HepG2 (cell line): ENCODE data around the gene S1PR5. TPM values are rescaled to one million over a fixed set of nuclear protein-coding genes. Genes with fewer than 3 reads are reported as not detected.

Experiments used
- ATAC-seq: fragments of 200-7000 bp; cut with Tn5 transposase; 3 replicates; pipeline ENCODE4 v1.9.1; 2020; ENCODE audit warnings: mild to moderate bottlenecking, moderate library complexity
- BruUV-seq: library from RNA; stranded (reverse); fragments of 400-500 nt; replicated peaks from 2 replicates; lab custom pipeline; 2021; lab: Mats Ljungman, UMichigan
- CTCF ChIA-PET: fragments of 300-600 bp; formaldehyde crosslinking; extraction: SDS; loops from one replicate; lab custom pipeline; 2021; ENCODE audit warnings: low total read pairs, inconsistent platforms, low intra/inter-chr PET ratio; lab: Yijun Ruan, JAX
- POLR2A ChIA-PET: fragments of 350-600 bp; sonication (Branson Sonifier 250); formaldehyde crosslinking; loops from one replicate; lab custom pipeline; 2020; ENCODE audit warnings: antibody characterized with exemption, inconsistent platforms; lab: Yijun Ruan, JAX
- DNase-seq: peaks from one replicate; pipeline ENCODE4 v3.0.0-alpha.2; 2015; ENCODE audit warnings: low spot score
- FAIRE-seq: peaks from 3 replicates; lab custom pipeline; 2011; peaks lifted over from hg19 to GRCh38; lab: Jason Lieb, UNC
- H2AFZ ChIP-seq: one replicate; pipeline ENCODE4 v1.6.1; 2011; ENCODE audit warnings: low read length, inconsistent platforms
- H3K27ac ChIP-seq: fragments of 300-600 bp; 3 replicates; pipeline ENCODE4 v1.8.0; 2011; ENCODE audit warnings: mixed run types, mild to moderate bottlenecking, mixed read lengths, low read length, inconsistent platforms; ENCODE audit not compliant: insufficient read depth; ENCODE audit errors: extremely low read length
- H3K27me3 ChIP-seq, 2 experiments: fragments of 200-600 bp in 1 of 2; 2 replicates in 1 of 2; 3 replicates in 1 of 2; pipeline versions ENCODE4 v1.6.0 to v1.8.0; 2011; ENCODE audit warnings: low read length in 2 of 2, mild to moderate bottlenecking in 2 of 2, moderate library complexity in 2 of 2, inconsistent platforms in 1 of 2; ENCODE audit not compliant: insufficient read depth in 2 of 2, control insufficient read depth in 1 of 2
- H3K36me3 ChIP-seq, 2 experiments: fragments of 200-600 bp in 1 of 2; replicated peaks in 1 of 2; 2 replicates in 1 of 2; 3 replicates in 1 of 2; pipeline versions ENCODE4 v1.5.1 to v1.8.0; 2011; ENCODE audit warnings: low read length in 2 of 2, inconsistent platforms in 1 of 2; ENCODE audit not compliant: insufficient read depth in 2 of 2, control insufficient read depth in 1 of 2
- H3K4me1 ChIP-seq: 2 replicates; pipeline ENCODE4 v1.5.1; 2012; ENCODE audit warnings: low read length, inconsistent platforms; ENCODE audit not compliant: insufficient read depth
- H3K4me2 ChIP-seq: 2 replicates; pipeline ENCODE4 v1.6.0; 2011; ENCODE audit warnings: low read depth, low read length, inconsistent platforms
- H3K4me3 ChIP-seq, 3 experiments: fragments of 200-600 bp in 1 of 3; sonication (generic), shearing (Covaris generic) in 1 of 3; replicated peaks in 1 of 3; 2 replicates each; pipeline ENCODE4 v1.5.1; 2011 to 2016; ENCODE audit warnings: low read length in 3 of 3, inconsistent platforms in 2 of 3, low read depth in 2 of 3, mild to moderate bottlenecking in 2 of 3, control low read depth in 1 of 3, mixed read lengths in 1 of 3; ENCODE audit not compliant: insufficient read depth in 1 of 3
- H3K79me2 ChIP-seq: one replicate; pipeline ENCODE4 v1.6.1; 2011; ENCODE audit warnings: low read length, inconsistent platforms; ENCODE audit not compliant: insufficient read depth
- H3K9ac ChIP-seq: 2 replicates; pipeline ENCODE4 v1.6.0; 2011; ENCODE audit warnings: mild to moderate bottlenecking, low read depth, low read length, inconsistent platforms; ENCODE audit not compliant: insufficient read depth
- H3K9me3 ChIP-seq: 2 replicates; pipeline ENCODE4 v1.5.1; 2012; ENCODE audit warnings: mild to moderate bottlenecking, low read length
- H4K20me1 ChIP-seq: 2 replicates; pipeline ENCODE4 v1.6.0; 2011; ENCODE audit warnings: inconsistent platforms, mild to moderate bottlenecking, low read length, moderate library complexity; ENCODE audit not compliant: insufficient read depth
- AGO2 ChIP-seq: fragments of 200-400 bp; formaldehyde crosslinking; optimal IDR thresholded peaks from 2 replicates; pipeline ENCODE3; 2017; ENCODE audit warnings: mild to moderate bottlenecking, low read depth, low read length, moderate library complexity
- ATF7 ChIP-seq, 2 experiments: fragments of 450-650 bp in 1 of 2; sonication (generic) in 1 of 2; formaldehyde crosslinking in 1 of 2; IDR thresholded peaks; 2 replicates each; pipeline versions ENCODE4 v1.4.0 to v1.6.1; 2016 to 2020; ENCODE audit warnings: antibody characterized with exemption in 1 of 2, mild to moderate bottlenecking in 1 of 2, missing genetic modification reagents in 1 of 2
- EEA1 ChIP-seq: sonication (generic); formaldehyde crosslinking; IDR thresholded peaks from 2 replicates; pipeline ENCODE4 v1.5.1; 2020; ENCODE audit warnings: mild to moderate bottlenecking, missing genetic modification reagents, borderline replicate concordance
- MATR3 ChIP-seq: sonication (generic); formaldehyde crosslinking; IDR thresholded peaks from 2 replicates; pipeline ENCODE4 v1.4.0; 2020; ENCODE audit warnings: missing genetic modification reagents
- MED1 ChIP-seq: sonication (generic); formaldehyde crosslinking; IDR thresholded peaks from 2 replicates; pipeline ENCODE4 v1.4.0; 2020; ENCODE audit warnings: missing genetic modification reagents
- RFX3 ChIP-seq: IDR thresholded peaks from 2 replicates; pipeline ENCODE4 v1.6.1; 2016; ENCODE audit warnings: missing biosample characterization, missing genetic modification reagents
- ZC3H13 ChIP-seq: sonication (generic); formaldehyde crosslinking; IDR thresholded peaks from 2 replicates; pipeline ENCODE4 v1.8.1; 2023; ENCODE audit warnings: mild to moderate bottlenecking, missing genetic modification reagents, moderate library complexity
- ZMYM2 ChIP-seq: sonication (generic); formaldehyde crosslinking; IDR thresholded peaks from 2 replicates; pipeline ENCODE4 v1.8.0; 2022; ENCODE audit warnings: mild to moderate bottlenecking, missing genetic modification reagents
- ZMYM3 ChIP-seq: sonication (generic); formaldehyde crosslinking; IDR thresholded peaks from 2 replicates; pipeline ENCODE4 v1.5.1; 2020; ENCODE audit warnings: mild to moderate bottlenecking, missing genetic modification reagents
- ZNF10 ChIP-seq: sonication (generic); formaldehyde crosslinking; IDR thresholded peaks from 2 replicates; pipeline ENCODE4 v1.4.0; 2020; ENCODE audit warnings: mild to moderate bottlenecking, low read depth, missing genetic modification reagents, borderline replicate concordance
- ZNF263 ChIP-seq: sonication (generic); formaldehyde crosslinking; IDR thresholded peaks from 2 replicates; pipeline ENCODE4 v1.4.0; 2020; ENCODE audit warnings: missing genetic modification reagents
- ZNF296 ChIP-seq: sonication (generic); formaldehyde crosslinking; conservative IDR thresholded peaks from 2 replicates; pipeline ENCODE4 v1.5.0; 2020; ENCODE audit warnings: mild to moderate bottlenecking, missing genetic modification reagents
- ZNF615 ChIP-seq: sonication (generic); formaldehyde crosslinking; IDR thresholded peaks from 2 replicates; pipeline ENCODE4 v1.5.0; 2020; ENCODE audit warnings: mild to moderate bottlenecking, missing genetic modification reagents, borderline replicate concordance
- ZNF629 ChIP-seq: sonication (generic); formaldehyde crosslinking; conservative IDR thresholded peaks from 2 replicates; pipeline ENCODE4 v1.5.0; 2020; ENCODE audit warnings: missing genetic modification reagents
- WGBS: methylation state at CpG from one replicate; pipeline ENCODE4 v1.1.6; 2017; ENCODE audit warnings: low lambda C conversion rate; 5-methylcytosine and 5-hydroxymethylcytosine counted together
- in situ Hi-C: cut with HindIII; loops from 2 replicates; pipeline ENCODE4 v1.10.0; 2017; ENCODE audit warnings: low pct_unique_long_range_greater_than_20kb; ENCODE audit not compliant: extremely low pct_ligation_motif_present
- intact Hi-C: fragments of 100-400 bp; cut with micrococcal nuclease; formaldehyde crosslinking; loops from one replicate; pipeline ENCODE4 v1.10.0; 2022; ENCODE audit not compliant: unreplicated experiment
- polyA plus RNA-seq, 8 experiments: library from polyadenylated mRNA; depleted of rRNA in 3 of 8; stranded (reverse) in 7 of 8; unstranded in 1 of 8; fragments of >200 nt; fragmentation: Illumina TruSeq in 4 of 8; extraction: Trizol in 4 of 8; gene quantifications; 2 replicates each; pipeline versions ENCODE4 v1.2.1 to v1.2.3, GENCODE V29; 2011 to 2016; ENCODE audit warnings: low read depth in 4 of 8, missing spikeins in 1 of 8, mixed read lengths in 1 of 8; ENCODE audit not compliant: insufficient read depth in 1 of 8
- total RNA-seq, 5 experiments: library from RNA; depleted of rRNA; stranded (reverse); fragments of >200 nt; fragmentation: Illumina TruSeq; extraction: Trizol; gene quantifications; 2 replicates each; pipeline ENCODE4 v1.2.3, GENCODE V29; 2016; ENCODE audit warnings: low read depth in 1 of 5
- TF ChIP-seq, protein P1 (sequence below): IDR thresholded peaks from 2 replicates; pipeline ENCODE4 v1.6.1; 2012; ENCODE audit warnings: inconsistent platforms
- TF ChIP-seq, protein P2 (sequence below): IDR thresholded peaks from 2 replicates; pipeline ENCODE4 v1.6.1; 2016; ENCODE audit warnings: low read depth, missing genetic modification reagents, missing compliant biosample characterization
- TF ChIP-seq, protein P3 (sequence below): sonication (generic); formaldehyde crosslinking; IDR thresholded peaks from 2 replicates; pipeline ENCODE4 v1.5.0; 2020; ENCODE audit warnings: mild to moderate bottlenecking, missing genetic modification reagents

The S1PR5 gene
- total and polyA plus RNA-seq, 2 of the 13 experiments (the other 11 are each of a cell fraction or from before 2014, with no cell fraction given), result 0.04 TPM; not detected in 1

DNA sequence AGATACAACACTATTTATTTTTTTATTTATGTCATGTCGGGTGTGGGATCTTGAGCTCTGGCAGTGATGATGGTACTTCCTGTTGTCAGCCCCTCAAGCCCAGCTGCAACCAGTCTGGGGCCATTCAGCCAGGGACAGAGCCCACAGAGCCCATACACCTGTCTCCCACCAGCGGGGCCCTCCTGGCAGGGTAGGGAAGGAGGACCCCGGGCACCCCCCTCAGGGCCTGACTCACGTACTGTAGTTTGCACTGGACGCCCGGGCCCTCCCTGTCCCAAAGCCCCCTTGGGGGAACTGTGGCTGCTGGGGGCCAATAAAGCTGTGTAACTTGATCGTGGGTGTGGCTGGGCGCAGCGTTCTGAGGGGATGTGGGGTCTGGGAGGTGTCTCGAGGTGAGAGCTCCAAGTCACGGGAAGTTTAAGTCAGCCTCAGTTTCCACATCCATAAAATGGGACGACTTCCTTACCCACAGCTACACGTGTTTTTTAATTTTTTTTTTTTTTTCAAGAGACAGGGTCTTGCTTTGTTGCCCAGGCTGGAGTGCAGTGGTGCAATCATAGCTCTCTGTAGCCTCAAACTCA lies 35.9 kb upstream of the S1PR5 start:
- Histone ChIP-seq H4K20me1 (no peaks in the 10 kb centered on the region), H3K27ac (no peak overlapping the region), H3K79me2 (no peaks in the 10 kb centered on the region), H3K9me3 (no peaks in the 10 kb centered on the region), H3K4me2 (no peak overlapping the region), H3K9ac (no peak overlapping the region), H3K4me3 (no peak overlapping the region), H3K27me3 (no peaks in the 10 kb centered on the region), H3K36me3 (peaks cover 15 to 71% of the 10 kb centered on the region in 2 experiments), H3K4me1 (no peaks in the 10 kb centered on the region), H2AFZ (no peak overlapping the region)
- DNase-seq (no peak), ATAC-seq (peak; percentile 9; the same call in 1 of the 3 replicates), FAIRE-seq (no peak)
- ChIA-PET CTCF (no interaction called here), POLR2A (interaction anchor here (1.1 to 1.9 kb wide), 5 partner anchors 10 to 49 kb away, joined by 3 to 4 read pairs (median 4); no protein-coding TSS in a partner anchor)
- intact Hi-C loops, result no loop called here
- TSS peak; percentile 81 for BruUV-seq
- in situ Hi-C loops, result no loop called here
- whole genome bisulfite sequencing, result 95% methylated on average over 11 of the region's 13 CpGs
- TF ChIP-seq RFX3, result no peak
- TF ChIP-seq ZNF263, result no peak
- TF ChIP-seq EEA1 (CRISPR knock-in tag), result no peak
- TF ChIP-seq ZC3H13 (CRISPR knock-in tag), result 0 out of 2 replicates have a peak, but pooled peaks have one; percentile 48
- TF ChIP-seq AGO2, result peak; percentile 52
- TF ChIP-seq, protein P1, sequence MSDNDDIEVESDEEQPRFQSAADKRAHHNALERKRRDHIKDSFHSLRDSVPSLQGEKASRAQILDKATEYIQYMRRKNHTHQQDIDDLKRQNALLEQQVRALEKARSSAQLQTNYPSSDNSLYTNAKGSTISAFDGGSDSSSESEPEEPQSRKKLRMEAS, result no peak
- TF ChIP-seq MATR3 (CRISPR knock-in tag), result no peak
- TF ChIP-seq ZMYM3, result 0 out of 2 replicates have a peak, but pooled peaks have one; percentile 11
- no peak for TF ChIP-seq ZNF615 (CRISPR knock-in tag)
- no peak for TF ChIP-seq ATF7 (IDR thresholded peaks at IDR 0.05)
- no peak for TF ChIP-seq ATF7 (CRISPR knock-in tag; IDR thresholded peaks at IDR 0.05)
- TF ChIP-seq, protein P2, sequence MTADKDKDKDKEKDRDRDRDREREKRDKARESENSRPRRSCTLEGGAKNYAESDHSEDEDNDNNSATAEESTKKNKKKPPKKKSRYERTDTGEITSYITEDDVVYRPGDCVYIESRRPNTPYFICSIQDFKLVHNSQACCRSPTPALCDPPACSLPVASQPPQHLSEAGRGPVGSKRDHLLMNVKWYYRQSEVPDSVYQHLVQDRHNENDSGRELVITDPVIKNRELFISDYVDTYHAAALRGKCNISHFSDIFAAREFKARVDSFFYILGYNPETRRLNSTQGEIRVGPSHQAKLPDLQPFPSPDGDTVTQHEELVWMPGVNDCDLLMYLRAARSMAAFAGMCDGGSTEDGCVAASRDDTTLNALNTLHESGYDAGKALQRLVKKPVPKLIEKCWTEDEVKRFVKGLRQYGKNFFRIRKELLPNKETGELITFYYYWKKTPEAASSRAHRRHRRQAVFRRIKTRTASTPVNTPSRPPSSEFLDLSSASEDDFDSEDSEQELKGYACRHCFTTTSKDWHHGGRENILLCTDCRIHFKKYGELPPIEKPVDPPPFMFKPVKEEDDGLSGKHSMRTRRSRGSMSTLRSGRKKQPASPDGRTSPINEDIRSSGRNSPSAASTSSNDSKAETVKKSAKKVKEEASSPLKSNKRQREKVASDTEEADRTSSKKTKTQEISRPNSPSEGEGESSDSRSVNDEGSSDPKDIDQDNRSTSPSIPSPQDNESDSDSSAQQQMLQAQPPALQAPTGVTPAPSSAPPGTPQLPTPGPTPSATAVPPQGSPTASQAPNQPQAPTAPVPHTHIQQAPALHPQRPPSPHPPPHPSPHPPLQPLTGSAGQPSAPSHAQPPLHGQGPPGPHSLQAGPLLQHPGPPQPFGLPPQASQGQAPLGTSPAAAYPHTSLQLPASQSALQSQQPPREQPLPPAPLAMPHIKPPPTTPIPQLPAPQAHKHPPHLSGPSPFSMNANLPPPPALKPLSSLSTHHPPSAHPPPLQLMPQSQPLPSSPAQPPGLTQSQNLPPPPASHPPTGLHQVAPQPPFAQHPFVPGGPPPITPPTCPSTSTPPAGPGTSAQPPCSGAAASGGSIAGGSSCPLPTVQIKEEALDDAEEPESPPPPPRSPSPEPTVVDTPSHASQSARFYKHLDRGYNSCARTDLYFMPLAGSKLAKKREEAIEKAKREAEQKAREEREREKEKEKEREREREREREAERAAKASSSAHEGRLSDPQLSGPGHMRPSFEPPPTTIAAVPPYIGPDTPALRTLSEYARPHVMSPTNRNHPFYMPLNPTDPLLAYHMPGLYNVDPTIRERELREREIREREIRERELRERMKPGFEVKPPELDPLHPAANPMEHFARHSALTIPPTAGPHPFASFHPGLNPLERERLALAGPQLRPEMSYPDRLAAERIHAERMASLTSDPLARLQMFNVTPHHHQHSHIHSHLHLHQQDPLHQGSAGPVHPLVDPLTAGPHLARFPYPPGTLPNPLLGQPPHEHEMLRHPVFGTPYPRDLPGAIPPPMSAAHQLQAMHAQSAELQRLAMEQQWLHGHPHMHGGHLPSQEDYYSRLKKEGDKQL (CRISPR knock-in tag), result no peak
- TF ChIP-seq, protein P3, sequence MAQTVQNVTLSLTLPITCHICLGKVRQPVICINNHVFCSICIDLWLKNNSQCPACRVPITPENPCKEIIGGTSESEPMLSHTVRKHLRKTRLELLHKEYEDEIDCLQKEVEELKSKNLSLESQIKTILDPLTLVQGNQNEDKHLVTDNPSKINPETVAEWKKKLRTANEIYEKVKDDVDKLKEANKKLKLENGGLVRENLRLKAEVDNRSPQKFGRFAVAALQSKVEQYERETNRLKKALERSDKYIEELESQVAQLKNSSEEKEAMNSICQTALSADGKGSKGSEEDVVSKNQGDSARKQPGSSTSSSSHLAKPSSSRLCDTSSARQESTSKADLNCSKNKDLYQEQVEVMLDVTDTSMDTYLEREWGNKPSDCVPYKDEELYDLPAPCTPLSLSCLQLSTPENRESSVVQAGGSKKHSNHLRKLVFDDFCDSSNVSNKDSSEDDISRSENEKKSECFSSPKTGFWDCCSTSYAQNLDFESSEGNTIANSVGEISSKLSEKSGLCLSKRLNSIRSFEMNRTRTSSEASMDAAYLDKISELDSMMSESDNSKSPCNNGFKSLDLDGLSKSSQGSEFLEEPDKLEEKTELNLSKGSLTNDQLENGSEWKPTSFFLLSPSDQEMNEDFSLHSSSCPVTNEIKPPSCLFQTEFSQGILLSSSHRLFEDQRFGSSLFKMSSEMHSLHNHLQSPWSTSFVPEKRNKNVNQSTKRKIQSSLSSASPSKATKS (CRISPR knock-in tag), result no peak
- no peak for TF ChIP-seq ZNF296 (CRISPR knock-in tag)
- TF ChIP-seq ZNF629 (CRISPR knock-in tag), result peak; percentile 83
- TF ChIP-seq MED1, result no peak
- TF ChIP-seq ZNF10 (CRISPR knock-in tag), result no peak
- no peak for TF ChIP-seq ZMYM2 (CRISPR knock-in tag)
